B cell (primary cell): ENCODE data around the gene TPCN1. TPM values are rescaled to one million over a fixed set of nuclear protein-coding genes. Genes with fewer than 3 reads are reported as not detected.

Experiments
- ATAC-seq: fragments of 200-7000 bp; cut with Tn5 transposase; one replicate; pipeline ENCODE4 v1.10.0; 2021; ENCODE audit warnings: low read depth, mild to moderate bottlenecking, moderate number of reproducible peaks, moderate library complexity
- CTCF ChIA-PET: fragments of 350-600 bp; sonication (Branson Sonifier 250); formaldehyde crosslinking; loops from one replicate; lab custom pipeline; 2021; ENCODE audit warnings: antibody characterized with exemption, inconsistent platforms; lab: Charles Lee
- POLR2A ChIA-PET: fragments of 350-600 bp; sonication (Branson Sonifier 250); formaldehyde crosslinking; loops from one replicate; lab custom pipeline; 2021; ENCODE audit warnings: antibody characterized with exemption; lab: Charles Lee
- DNase-seq: peaks from one replicate; pipeline ENCODE4 v3.0.0; 2013
- H2AFZ ChIP-seq: 2 replicates; pipeline ENCODE4 v1.6.1; 2012; ENCODE audit warnings: mild to moderate bottlenecking, low read depth, low read length; ENCODE audit not compliant: insufficient read depth, poor library complexity, severe bottlenecking
- H3K27ac ChIP-seq, 2 donors: 1 replicate in 1 of 2; 2 replicates in 1 of 2; pipeline ENCODE4 v1.5.1; 2012 to 2013; ENCODE audit warnings: low read length in 2 of 2, mild to moderate bottlenecking in 2 of 2, moderate library complexity in 1 of 2
- H3K27me3 ChIP-seq, 4 experiments: fragments of 200-600 bp in 1 of 4; sonication (generic) in 1 of 4; replicated peaks in 1 of 4; 1 replicate in 2 of 4; 2 replicates in 2 of 4; pipeline versions ENCODE4 v1.6.1 to v1.7.0; 2013 to 2016; ENCODE audit warnings: low read length in 3 of 4, mild to moderate bottlenecking in 2 of 4, mixed read lengths in 1 of 4, moderate library complexity in 1 of 4; ENCODE audit not compliant: insufficient read depth in 4 of 4, control insufficient read depth in 3 of 4; ENCODE audit errors: control extremely low read depth in 1 of 4
- H3K36me3 ChIP-seq, 2 experiments: replicated peaks in 1 of 2; 1 replicate in 1 of 2; 2 replicates in 1 of 2; pipeline versions ENCODE4 v1.6.1 to v1.7.1; 2013; ENCODE audit warnings: low read length in 1 of 2; ENCODE audit not compliant: insufficient read depth in 2 of 2, control insufficient read depth in 1 of 2; ENCODE audit errors: control extremely low read depth in 1 of 2, extremely low read depth in 1 of 2
- H3K4me1 ChIP-seq, 2 donors: fragments of 200-600 bp in 1 of 2; sonication (generic) in 1 of 2; 1 replicate in 1 of 2; 2 replicates in 1 of 2; pipeline versions ENCODE4 v1.5.1 to v1.6.1; 2013 to 2017; ENCODE audit warnings: low read length in 2 of 2; ENCODE audit not compliant: control insufficient read depth in 2 of 2, insufficient read depth in 2 of 2
- H3K4me2 ChIP-seq: replicated peaks from 2 replicates; pipeline ENCODE3; 2012; ENCODE audit warnings: mild to moderate bottlenecking, low read depth, low read length; ENCODE audit not compliant: poor library complexity, severe bottlenecking
- H3K4me3 ChIP-seq, 5 experiments: fragments of 200-600 bp in 1 of 5; sonication (generic) in 1 of 5; 1 replicate in 3 of 5; 2 replicates in 2 of 5; pipeline versions ENCODE4 v1.5.1 to v1.7.0; 2011 to 2016; ENCODE audit warnings: low read length in 4 of 5, mild to moderate bottlenecking in 4 of 5, low read depth in 2 of 5, control low read depth in 1 of 5, moderate library complexity in 1 of 5; ENCODE audit not compliant: insufficient read depth in 1 of 5; ENCODE audit errors: control extremely low read depth in 1 of 5, extremely low read depth in 1 of 5
- H3K79me2 ChIP-seq: fragments of 200-600 bp; sonication (generic); one replicate; pipeline ENCODE4 v1.6.0; 2016; ENCODE audit warnings: low read length; ENCODE audit not compliant: control insufficient read depth, insufficient read depth
- H3K9ac ChIP-seq: fragments of 200-600 bp; sonication (generic); 2 replicates; pipeline ENCODE4 v1.6.1; 2017; ENCODE audit warnings: mild to moderate bottlenecking, low read length, moderate library complexity
- H3K9me3 ChIP-seq, 3 donors: one replicate each; pipeline versions ENCODE4 v1.6.1 to v1.7.1; 2013; ENCODE audit warnings: low read length in 2 of 3; ENCODE audit not compliant: control insufficient read depth in 2 of 3, insufficient read depth in 1 of 3; ENCODE audit errors: control extremely low read depth in 1 of 3
- H4K20me1 ChIP-seq: 2 replicates; pipeline ENCODE4 v1.6.0; 2012; ENCODE audit warnings: mild to moderate bottlenecking, low read length; ENCODE audit not compliant: insufficient read depth, control insufficient read depth, poor library complexity, severe bottlenecking
- H3K27ac Mint-ChIP-seq: one replicate; pipeline ENCODE4 v1.8.0; 2021; ENCODE audit warnings: mixed read lengths
- H3K27me3 Mint-ChIP-seq: one replicate; pipeline ENCODE4 v1.8.0; 2021; ENCODE audit warnings: mixed read lengths
- H3K4me1 Mint-ChIP-seq: one replicate; pipeline ENCODE4 v1.8.0; 2021; ENCODE audit warnings: mixed read lengths
- H3K4me3 Mint-ChIP-seq: one replicate; pipeline ENCODE4 v1.8.0; 2021; ENCODE audit warnings: mixed read lengths
- H3K9me3 Mint-ChIP-seq: one replicate; pipeline ENCODE4 v1.8.0; 2022; ENCODE audit warnings: mixed read lengths; ENCODE audit not compliant: insufficient read depth
- CTCF ChIP-seq: fragments of 200-600 bp; IDR thresholded peaks from one replicate; pipeline ENCODE4 v1.8.0; 2022; ENCODE audit warnings: antibody characterized with exemption, mild to moderate bottlenecking
- EZH2 ChIP-seq: IDR thresholded peaks from 2 replicates; pipeline ENCODE4 v1.6.1; 2012; ENCODE audit warnings: borderline replicate concordance, low read depth, mild to moderate bottlenecking, moderate library complexity, low read length; ENCODE audit not compliant: insufficient read depth, poor library complexity, severe bottlenecking
- WGBS: methylation state at CpG from one replicate; pipeline ENCODE4 v1.1.5; 2013; ENCODE audit warnings: missing lambda C conversion rate; ENCODE audit not compliant: insufficient coverage; 5-methylcytosine and 5-hydroxymethylcytosine counted together
- intact Hi-C: fragments of 100-400 bp; cut with micrococcal nuclease; formaldehyde crosslinking; loops from one replicate; pipeline ENCODE4 v1.10.0; 2022
- polyA plus RNA-seq: library from polyadenylated mRNA; depleted of rRNA; stranded (reverse); fragments of >200 nt; gene quantifications from 2 replicates; pipeline ENCODE4 v1.2.3, GENCODE V29; 2012
- total RNA-seq, 2 donors: library from RNA; stranded (reverse); fragments of 120-200 nt in 1 of 2; gene quantifications; 1 replicate in 1 of 2; 2 replicates in 1 of 2; pipeline versions ENCODE4 v1.2.3 to v1.2.4, GENCODE V29; 2013 to 2022

The TPCN1 gene
- total and polyA plus RNA-seq, 2 donors (not counting 1 experiment from before 2014, with no cell fraction given): 80.8 to 258 TPM

GRCh38 chr12:113253532-113254285 lies 32.4 kb downstream of the TPCN1 start:
- H4K20me1 ChIP-seq: peaks cover 23% of the 10 kb centered on the region
- H3K9ac ChIP-seq: no peak overlapping the region
- peaks cover 18% of the 10 kb centered on the region for H3K79me2 ChIP-seq
- no CpG with 5 or more reads among the region's 5 CpGs for WGBS
- ATAC-seq (no peak), DNase-seq (no peak)
- H3K4me1 ChIP-seq: no peaks in the 10 kb centered on the region
- TF ChIP-seq EZH2 (no peak), CTCF (no peak)
- CTCF ChIA-PET: no interaction called here
- no peak overlapping the region for H2AFZ ChIP-seq
- POLR2A ChIA-PET: no interaction called here
- H3K9me3 ChIP-seq: peaks cover 0 to 24% (median 11%) of the 10 kb centered on the region in 3 donors
- no peak overlapping the region for H3K4me3 ChIP-seq
- intact Hi-C loops: no loop called here
- H3K36me3 ChIP-seq: peaks cover 0 to 37% of the 10 kb centered on the region in 2 experiments
- Mint-ChIP-seq H3K9me3 (peaks cover 8% of the 10 kb centered on the region), H3K27ac (no peak overlapping the region), H3K4me3 (no peak overlapping the region), H3K4me1 (peaks cover 2% of the 10 kb centered on the region), H3K27me3 (no peaks in the 10 kb centered on the region)
- no peak overlapping the region for H3K4me2 ChIP-seq
- no peaks in the 10 kb centered on the region for H3K27me3 ChIP-seq
- no peak overlapping the region for H3K27ac ChIP-seq

- Histone ChIP-seq H3K27ac (no peak overlapping the region), H3K9ac (no peak overlapping the region), H3K36me3 (peaks cover 0 to 32% of the 10 kb centered on the region in 2 experiments), H3K4me1 (no peaks in the 10 kb centered on the region), H3K79me2 (peaks cover 14% of the 10 kb centered on the region), H3K4me3 (no peak overlapping the region), H4K20me1 (peaks cover 17% of the 10 kb centered on the region), H3K27me3 (no peaks in the 10 kb centered on the region), H3K4me2 (no peak overlapping the region), H3K9me3 (peaks cover 0 to 24% (median 11%) of the 10 kb centered on the region in 3 donors), H2AFZ (no peak overlapping the region)
- Mint-ChIP-seq H3K9me3 (peaks cover 8% of the 10 kb centered on the region), H3K27ac (no peak overlapping the region), H3K27me3 (no peaks in the 10 kb centered on the region), H3K4me1 (peaks cover 5% of the 10 kb centered on the region), H3K4me3 (no peak overlapping the region)
- ChIA-PET CTCF (no interaction called here), POLR2A (no interaction called here)
- ATAC-seq (no peak), DNase-seq (no peak)
- TF ChIP-seq EZH2 (no peak), CTCF (no peak)
- WGBS: 71% methylated on average over 1 of the region's 4 CpGs
- intact Hi-C loops: no loop called here
Observed at GRCh38 chr12:113254298-113254697, 33.0 kb downstream of the TPCN1 start.
